Motor neuron (in vitro differentiated cells): ENCODE results near the gene SETMAR. TPM values are rescaled to one million over a fixed set of nuclear protein-coding genes. Genes with fewer than 3 reads are reported as not detected.

Experiments used
- ATAC-seq, 8 experiments: fragments of 200-7000 bp; cut with Tn5 transposase; replicated peaks in 6 of 8; 2 replicates each; pipeline ENCODE4 v1.8.0; 2021; ENCODE audit warnings: mild to moderate bottlenecking in 8 of 8, moderate library complexity in 8 of 8
- H3K27ac ChIP-seq, 2 donors: fragments of 250-450 bp; sonication (Bioruptor Pico); 2 replicates each; pipeline ENCODE4 v1.9.0; 2021; ENCODE audit warnings: antibody characterized with exemption in 2 of 2, mild to moderate bottlenecking in 2 of 2, moderate library complexity in 1 of 2
- H3K4me1 ChIP-seq, 2 donors: fragments of 250-450 bp; sonication (Bioruptor Pico); replicated peaks in 1 of 2; 2 replicates each; pipeline ENCODE4 v1.6.1; 2021; ENCODE audit warnings: antibody characterized with exemption in 2 of 2, mild to moderate bottlenecking in 2 of 2, moderate library complexity in 1 of 2
- H3K4me3 ChIP-seq, 5 donors: fragments of 250-450 bp; sonication (Bioruptor Pico); 2 replicates each; pipeline ENCODE4 v1.9.0; 2021; ENCODE audit warnings: antibody characterized with exemption in 5 of 5, mild to moderate bottlenecking in 5 of 5, moderate library complexity in 4 of 5
- WGBS, 10 experiments: fragments of 450-650 bp; shearing (Covaris generic); methylation state at CpG; one replicate each; pipeline ENCODE4 v1.0.0; 2022; 5-methylcytosine and 5-hydroxymethylcytosine counted together
- in situ Hi-C, 9 experiments: fragments of 400-800 bp; cut with MboI; loops; one replicate each; pipeline ENCODE4 v1.15.0; 2021; ENCODE audit warnings: low sequenced_read_pairs in 9 of 9, low pct_unique_long_range_greater_than_20kb in 2 of 9; ENCODE audit not compliant: unreplicated experiment in 9 of 9
- total RNA-seq, 8 experiments: library from RNA; unstranded; fragments of 300-600 nt; gene quantifications; 2 replicates each; pipeline versions ENCODE4 v1.2.3 to v1.2.4, GENCODE V29; 2022

SETMAR gene
- total RNA-seq, 8 experiments from 2014 or later: 14.0 to 34.0 (median 21.0) TPM

DNA sequence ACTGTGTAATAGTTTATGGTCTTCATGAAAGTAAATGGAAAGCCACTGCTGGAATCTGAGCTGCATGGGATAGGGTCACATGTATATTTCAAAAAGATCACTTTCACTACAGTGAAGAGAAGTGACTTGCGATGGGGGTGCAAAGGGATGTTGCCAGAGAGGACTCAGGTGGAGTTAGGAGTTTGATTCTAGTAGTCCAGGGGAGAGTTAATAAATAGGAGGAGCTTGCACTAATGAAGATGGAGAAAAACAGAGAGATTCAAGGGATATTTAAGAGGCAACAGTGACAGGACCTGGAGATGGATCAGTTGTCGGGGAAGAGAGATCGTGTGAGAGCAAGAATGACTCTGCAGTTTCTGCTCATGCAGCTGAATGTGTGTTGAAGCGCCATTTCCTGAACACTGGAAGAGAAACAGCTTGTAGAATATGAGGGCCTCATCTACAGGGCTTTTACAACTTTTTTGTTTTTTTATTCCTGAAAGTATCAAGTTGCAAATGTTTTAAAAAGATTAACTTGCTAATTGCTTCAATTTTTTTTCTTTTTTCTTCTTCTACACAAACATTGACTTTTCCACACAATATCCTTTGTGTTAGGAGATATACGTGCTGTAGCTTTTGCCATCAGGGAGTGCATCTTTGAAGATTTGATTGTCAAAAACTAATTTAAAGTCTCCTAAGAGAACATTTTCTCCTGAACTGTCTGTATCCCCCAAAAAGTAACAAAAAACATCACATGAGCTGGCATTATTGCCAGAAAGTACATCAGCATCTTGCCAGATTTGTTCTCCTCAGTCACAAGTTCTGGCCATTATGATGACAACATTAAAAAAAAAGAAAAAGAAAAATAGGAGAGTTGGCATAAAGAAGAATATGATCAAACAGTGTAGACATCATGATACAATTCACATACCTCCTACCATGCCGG is 37.5 kb downstream of the SETMAR start:
- H3K27ac ChIP-seq: no peak overlapping the region
- peak in 6 of 8 experiments; percentile 8 to 68 (median 56) for ATAC-seq
- in situ Hi-C loops: loop anchor here in 1 of 9 experiments (25.0 kb wide), 1 partner anchor 297 kb away; no protein-coding TSS in a partner anchor
- H3K4me1 ChIP-seq: peaks cover 3 to 12% of the 10 kb centered on the region in 2 donors
- WGBS, 10 experiments: 57 to 96% (median 70%) methylated on average over 3 to 6 of the region's 6 CpGs
- H3K4me3 ChIP-seq: no peak overlapping the region

DNA sequence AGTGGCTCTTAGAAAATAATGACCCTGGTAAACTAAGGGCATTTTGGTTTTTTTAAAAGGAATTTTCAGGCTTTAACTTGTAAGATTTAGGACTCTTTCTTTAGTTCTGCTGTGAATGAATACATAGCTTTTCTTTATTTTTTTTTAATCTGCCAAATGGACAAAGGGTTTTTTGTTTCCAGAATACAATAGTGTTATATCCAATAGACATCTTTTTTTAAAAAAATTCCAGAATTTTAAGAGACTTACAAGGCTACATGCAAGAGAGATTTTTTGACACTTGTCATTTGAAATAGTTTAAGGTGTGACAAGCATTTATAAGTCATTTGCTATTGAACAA is 38.1 kb downstream of the SETMAR start:
- Histone ChIP-seq H3K27ac (no peak overlapping the region), H3K4me3 (no peak overlapping the region), H3K4me1 (peaks cover 3 to 8% of the 10 kb centered on the region in 2 donors)
- no peak for ATAC-seq
- in situ Hi-C loops: loop anchor here in 1 of 9 experiments (25.0 kb wide), 1 partner anchor 296 kb away; no protein-coding TSS in a partner anchor

DNA sequence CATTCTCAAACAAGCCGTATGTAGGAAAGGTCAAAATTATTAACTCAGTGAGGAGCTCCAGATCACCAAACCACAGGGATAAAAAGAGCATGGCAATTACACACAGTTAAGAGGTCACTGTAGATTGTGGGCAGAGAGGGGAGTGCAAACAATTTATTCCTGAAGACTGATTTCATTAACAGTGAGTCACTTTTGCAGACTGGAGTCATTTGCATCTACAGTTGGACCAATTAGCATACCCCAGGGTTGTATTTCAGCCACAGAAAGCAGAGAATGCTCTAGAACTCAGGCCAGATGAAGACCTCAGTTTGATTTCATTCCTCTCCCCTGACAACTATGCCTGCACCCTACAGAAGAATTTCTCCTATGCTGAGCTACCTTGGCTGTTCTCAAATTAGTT is 40.1 kb downstream of the SETMAR start:
- no peak overlapping the region for H3K27ac ChIP-seq
- ATAC-seq: peak; percentile 72 to 100 (median 90)
- H3K4me3 ChIP-seq: no peak overlapping the region
- in situ Hi-C loops: loop anchor here in 1 of 9 experiments (25.0 kb wide), 1 partner anchor 294 kb away; no protein-coding TSS in a partner anchor
- 0 to 100% (median 83%) methylated on average over 1 of the region's 1 CpG; no CpG with 5 or more reads in 5 of the 10 experiments for WGBS, 10 experiments
- peaks cover 0 to 6% of the 10 kb centered on the region in 2 donors for H3K4me1 ChIP-seq

DNA sequence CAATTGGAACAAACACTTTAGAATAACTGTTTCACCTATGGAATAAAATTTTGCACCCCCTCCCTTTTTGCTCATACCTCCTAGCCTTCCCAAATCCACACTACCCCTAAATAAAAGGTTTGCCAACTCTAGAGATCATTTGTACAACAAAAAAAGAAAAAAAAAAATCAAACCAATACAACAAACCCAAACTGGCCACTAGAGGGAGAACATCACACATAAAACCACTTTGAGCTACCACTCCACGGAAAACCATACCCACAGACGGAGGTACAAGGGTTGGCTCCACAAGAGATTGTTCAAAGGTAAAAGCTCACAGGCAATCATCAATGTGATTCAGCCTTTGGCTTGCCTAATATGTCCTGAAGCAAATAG is 47.6 kb downstream of the SETMAR start:
- 0 to 30% (median 8%) methylated on average over 1 to 2 of the region's 2 CpGs; no CpG with 5 or more reads in 4 of the 10 experiments for whole genome bisulfite sequencing, 10 experiments
- Histone ChIP-seq H3K27ac (no peak overlapping the region), H3K4me1 (peaks cover 0 to 5% of the 10 kb centered on the region in 2 donors), H3K4me3 (no peak overlapping the region)
- in situ Hi-C loops: loop anchor here in 6 of 9 experiments (10.0 to 25.0 kb wide), 3 partner anchors 137 to 287 kb away; partner anchors contain the start of gene ITPR1 (in 1 of the 6)
- peak in 5 of 8 experiments; percentile 44 to 81 (median 65) for ATAC-seq

DNA sequence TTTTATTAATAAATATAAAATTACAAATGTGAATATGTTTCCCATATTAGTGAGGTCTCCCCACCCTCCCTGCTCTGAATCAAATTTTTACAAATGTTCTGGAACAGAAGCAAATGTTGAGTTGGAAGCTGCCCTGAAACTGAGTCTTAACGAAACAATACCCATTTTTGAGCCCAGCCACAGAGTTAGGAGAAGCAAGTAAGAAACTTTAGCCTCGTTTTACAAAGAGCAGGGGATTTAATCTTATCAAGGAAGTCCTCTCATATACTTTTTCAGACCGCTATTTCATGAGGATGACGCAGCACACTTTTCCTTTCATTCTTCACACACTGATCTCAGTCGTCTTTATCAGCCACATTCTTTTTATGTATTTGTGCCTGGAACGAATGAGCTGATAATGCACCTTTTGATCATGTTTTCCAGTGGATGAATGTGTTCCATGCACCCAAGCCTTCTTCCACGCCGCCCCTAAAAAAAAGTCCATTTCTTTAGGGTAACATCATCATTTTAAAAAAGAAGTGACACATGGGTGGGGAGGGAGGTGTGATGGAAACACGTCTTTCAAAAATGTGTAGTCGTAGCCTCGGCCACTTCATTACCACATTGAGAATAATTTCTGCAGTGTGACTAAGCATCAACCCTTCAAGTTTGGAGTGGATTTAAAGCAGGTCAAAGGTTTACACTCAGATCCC is 48.1 kb downstream of the SETMAR start:
- H3K4me3 ChIP-seq: no peak overlapping the region
- in situ Hi-C loops: loop anchor here in 6 of 9 experiments (10.0 to 25.0 kb wide), 3 partner anchors 136 to 286 kb away; partner anchors contain the start of gene ITPR1 (in 1 of the 6)
- WGBS, 10 experiments: 10 to 100% (median 85%) methylated on average over 2 to 11 of the region's 11 CpGs; no CpG with 5 or more reads in 1 of the 10 experiments
- ATAC-seq: peak in 3 of 8 experiments; percentile 61 to 86 (median 85)
- H3K27ac ChIP-seq: no peak overlapping the region
- H3K4me1 ChIP-seq: peaks cover 0 to 7% of the 10 kb centered on the region in 2 donors

DNA sequence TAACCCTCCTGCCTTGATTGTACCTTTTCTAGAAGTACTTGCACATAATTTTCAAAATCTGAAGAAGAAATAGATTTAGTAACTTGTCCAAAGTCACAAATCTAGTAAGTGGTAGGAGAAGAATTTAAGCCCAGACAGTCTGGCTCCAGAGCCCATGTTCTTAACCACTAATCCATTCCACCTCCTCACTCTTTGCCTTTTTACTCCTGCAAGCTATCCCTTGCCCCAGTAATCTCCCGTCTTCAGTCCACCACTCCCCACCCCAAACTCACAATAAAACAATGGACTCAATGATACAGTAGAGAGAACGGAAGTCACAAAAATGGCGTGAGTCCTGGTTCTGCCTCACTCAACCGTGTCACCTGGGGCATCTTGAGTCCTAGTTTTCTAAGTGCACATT is 48.7 kb downstream of the SETMAR start:
- Histone ChIP-seq H3K4me3 (no peak overlapping the region), H3K4me1 (peaks cover 0 to 7% of the 10 kb centered on the region in 2 donors), H3K27ac (no peak overlapping the region)
- in situ Hi-C loops: loop anchor here in 6 of 9 experiments (10.0 to 25.0 kb wide), 3 partner anchors 135 to 285 kb away; partner anchors contain the start of gene ITPR1 (in 1 of the 6)
- WGBS, 10 experiments: 90 to 100% (median 100%) methylated on average over 1 to 4 of the region's 4 CpGs; no CpG with 5 or more reads in 3 of the 10 experiments
- peak in 1 of 8 experiments; percentile 10 for ATAC-seq

DNA sequence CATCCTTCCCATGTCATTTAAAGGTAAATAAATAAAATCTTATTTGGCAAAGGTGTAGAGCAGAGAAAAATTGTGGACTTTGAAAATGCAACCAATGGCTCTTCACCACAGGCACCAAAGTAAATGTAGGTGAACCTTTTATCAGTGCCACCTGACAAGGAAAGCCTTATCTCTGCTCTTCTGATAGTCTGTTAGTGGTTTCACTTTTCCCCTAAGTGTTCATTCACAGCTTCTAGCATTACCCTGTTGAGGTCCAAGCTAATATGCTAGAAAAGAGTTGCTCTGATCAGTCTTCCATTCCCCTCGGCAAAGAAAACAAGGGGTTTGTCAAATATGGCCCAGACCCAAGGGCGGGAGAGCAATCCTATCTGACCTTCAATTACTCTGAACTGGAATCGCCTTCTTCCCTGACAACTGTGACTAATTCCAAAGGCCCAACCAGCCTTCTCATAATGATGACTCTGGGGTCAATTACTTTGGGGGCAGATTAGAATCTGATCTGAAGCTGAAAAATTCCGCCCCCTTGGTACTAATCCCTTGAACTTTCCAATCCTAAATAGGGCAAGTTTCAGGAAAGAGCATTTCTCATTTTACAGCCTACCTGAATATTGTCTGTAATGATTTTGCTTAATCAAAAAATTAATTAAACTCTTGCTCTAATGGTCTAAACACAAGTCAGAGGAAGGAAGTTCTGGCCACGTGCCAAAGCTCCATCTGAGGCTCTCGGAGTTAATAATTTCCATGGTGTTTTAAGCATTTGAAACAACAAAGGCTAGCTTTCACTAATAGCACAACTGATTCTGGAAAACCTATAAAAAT is 52.4 kb downstream of the SETMAR start:
- no peak overlapping the region for H3K4me3 ChIP-seq
- in situ Hi-C loops: loop anchor here in 6 of 9 experiments (10.0 to 25.0 kb wide), 3 partner anchors 132 to 282 kb away; partner anchors contain the start of gene ITPR1 (in 1 of the 6)
- 46 to 80% (median 60%) methylated on average over 2 to 6 of the region's 6 CpGs for WGBS, 10 experiments
- ATAC-seq: peak in 1 of 8 experiments; percentile 5
- peaks cover 0 to 7% of the 10 kb centered on the region in 2 donors for H3K4me1 ChIP-seq
- no peak overlapping the region for H3K27ac ChIP-seq

DNA sequence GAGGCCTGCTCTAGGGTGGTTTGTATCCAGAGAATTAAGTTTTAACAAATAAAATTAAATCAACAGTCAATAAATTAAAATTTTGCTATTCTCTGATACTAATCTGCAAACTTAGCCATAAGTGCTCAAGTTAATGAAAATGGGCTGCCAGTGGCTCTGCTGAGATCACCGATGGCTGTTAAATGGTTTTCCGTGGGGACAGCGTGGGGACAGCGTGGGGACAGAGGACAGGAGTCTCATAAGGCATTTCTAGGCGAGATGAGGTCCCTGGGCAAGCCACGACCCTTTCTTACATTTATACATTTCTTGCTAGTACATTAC is 53.0 kb downstream of the SETMAR start:
- in situ Hi-C loops: loop anchor here in 6 of 9 experiments (10.0 to 25.0 kb wide), 3 partner anchors 131 to 281 kb away; partner anchors contain the start of gene ITPR1 (in 1 of the 6)
- H3K4me3 ChIP-seq: no peak overlapping the region
- H3K27ac ChIP-seq: no peak overlapping the region
- 61 to 100% (median 76%) methylated on average over 1 to 5 of the region's 6 CpGs; no CpG with 5 or more reads in 1 of the 10 experiments for WGBS, 10 experiments
- H3K4me1 ChIP-seq: peaks cover 0 to 7% of the 10 kb centered on the region in 2 donors
- no peak for ATAC-seq

DNA sequence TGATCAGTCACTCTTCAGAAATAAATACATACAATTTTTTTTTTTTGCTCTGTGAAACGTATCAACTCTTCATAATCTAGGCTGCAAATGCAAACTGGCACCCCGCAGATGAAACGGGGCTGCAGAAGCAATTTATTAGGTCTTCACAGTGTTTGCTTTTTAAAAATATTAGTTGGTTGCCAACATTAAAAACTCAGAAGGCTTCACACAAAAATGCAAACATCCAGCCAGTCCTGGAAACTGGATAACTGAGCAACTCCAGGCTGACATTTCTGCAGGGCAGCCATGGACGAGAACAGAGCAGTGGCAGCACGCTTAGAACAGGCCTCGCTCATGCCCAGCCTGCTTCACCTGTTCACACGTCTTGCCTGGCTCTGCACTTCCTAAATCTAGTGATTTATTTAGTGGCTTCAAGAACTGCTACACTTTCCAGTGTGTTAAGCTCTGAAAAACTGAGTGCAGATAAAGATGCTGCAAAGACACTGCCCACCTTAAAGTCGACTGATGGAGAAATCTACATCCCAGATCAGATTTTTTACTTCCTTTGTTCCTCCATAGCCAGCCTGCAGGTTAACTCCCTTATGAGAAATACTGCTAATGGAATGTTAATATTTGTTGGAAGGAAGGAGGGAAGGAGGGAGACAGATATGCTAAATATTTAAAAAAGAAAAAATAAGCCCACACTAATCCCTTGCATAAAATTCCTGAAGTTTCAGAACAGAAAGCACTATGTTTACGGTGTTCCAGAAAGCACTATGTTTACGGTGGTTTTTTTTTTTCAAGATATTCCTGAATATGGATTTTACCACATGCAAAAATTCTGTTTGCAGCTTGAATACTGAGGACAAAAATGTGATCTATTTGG is 53.6 kb downstream of the SETMAR start:
- H3K4me3 ChIP-seq: no peak overlapping the region
- WGBS, 10 experiments: 0 to 96% (median 75%) methylated on average over 1 to 8 of the region's 10 CpGs; no CpG with 5 or more reads in 1 of the 10 experiments
- peak in 3 of 8 experiments; percentile 72 to 95 (median 87) for ATAC-seq
- in situ Hi-C loops: loop anchor here in 6 of 9 experiments (10.0 to 25.0 kb wide), 3 partner anchors 131 to 281 kb away; partner anchors contain the start of gene ITPR1 (in 1 of the 6)
- peaks cover 0 to 7% of the 10 kb centered on the region in 2 donors for H3K4me1 ChIP-seq
- H3K27ac ChIP-seq: no peak overlapping the region

DNA sequence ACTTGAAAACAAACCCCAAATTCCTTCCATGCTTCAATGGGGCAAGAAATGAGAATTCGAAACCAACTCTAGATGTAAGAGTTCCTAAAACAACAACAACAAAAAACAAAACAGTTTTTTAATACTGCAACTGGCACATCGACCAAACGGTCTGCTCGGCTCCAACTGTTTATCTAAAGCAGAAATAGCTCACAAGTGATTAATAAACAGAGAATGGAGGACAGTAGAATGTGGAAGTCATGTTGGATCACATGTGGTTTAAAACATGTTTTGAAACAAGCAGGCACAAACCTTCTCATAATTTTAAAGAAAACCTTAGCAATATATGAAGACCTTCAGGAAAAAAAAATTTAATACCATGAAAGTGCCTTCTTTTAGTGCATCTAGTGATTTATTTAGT is 55.1 kb downstream of the SETMAR start:
- Histone ChIP-seq H3K27ac (no peak overlapping the region), H3K4me3 (no peak overlapping the region), H3K4me1 (peaks cover 0 to 7% of the 10 kb centered on the region in 2 donors)
- ATAC-seq: no peak
- 82 to 100% (median 97%) methylated on average over 1 to 4 of the region's 4 CpGs; no CpG with 5 or more reads in 1 of the 10 experiments for WGBS, 10 experiments
- in situ Hi-C loops: loop anchor here in 6 of 9 experiments (10.0 to 25.0 kb wide), 3 partner anchors 129 to 279 kb away; partner anchors contain the start of gene ITPR1 (in 1 of the 6)

DNA sequence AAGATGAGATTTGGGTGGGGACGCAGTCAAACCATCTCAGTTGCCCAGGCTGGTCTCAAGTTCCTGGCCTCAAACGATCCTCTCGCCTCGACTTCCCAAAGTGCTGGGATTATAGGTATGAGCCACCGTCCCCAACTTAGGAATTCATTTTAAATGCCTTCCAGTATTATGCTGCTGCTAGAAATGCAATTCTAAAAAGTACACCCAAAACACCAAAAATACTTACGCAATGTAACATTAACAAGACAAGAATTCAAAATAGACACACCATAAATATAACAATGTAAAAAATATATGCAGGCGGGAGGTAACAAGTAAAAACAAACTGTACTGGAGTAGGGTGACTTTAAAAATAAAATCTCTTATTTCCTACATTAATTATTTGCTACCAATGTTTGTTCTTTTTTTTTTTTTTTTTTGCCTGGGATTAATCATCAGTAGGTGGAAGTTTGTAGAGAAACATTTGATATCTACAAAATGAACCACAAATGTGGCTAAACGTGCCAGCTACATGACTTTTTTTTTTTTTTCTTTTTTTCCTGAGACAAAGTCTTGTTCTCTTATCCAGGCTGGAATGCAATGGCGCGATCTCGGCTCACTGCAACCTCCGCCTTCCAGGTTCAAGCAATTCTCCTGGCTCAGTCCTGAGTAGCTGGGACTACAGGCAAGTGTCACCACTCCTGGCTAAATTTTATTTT is 56.8 kb downstream of the SETMAR start:
- 77 to 97% (median 92%) methylated on average over 3 to 12 of the region's 12 CpGs for WGBS, 10 experiments
- in situ Hi-C loops: loop anchor here in 6 of 9 experiments (10.0 to 25.0 kb wide), 3 partner anchors 127 to 277 kb away; partner anchors contain the start of gene ITPR1 (in 1 of the 6)
- no peak overlapping the region for H3K27ac ChIP-seq
- ATAC-seq: no peak
- H3K4me3 ChIP-seq: no peak overlapping the region
- peaks cover 0 to 7% of the 10 kb centered on the region in 2 donors for H3K4me1 ChIP-seq
